Activated naive CD4-positive, alpha-beta T cell treated with anti-CD3 and anti-CD28 coated beads for 36 hours (primary cell): ENCODE measurements around the gene XPNPEP2. TPM values are rescaled to one million over a fixed set of nuclear protein-coding genes. Genes with fewer than 3 reads are reported as not detected.

Experiments used
- CTCF ChIA-PET: fragments of 350-600 bp; sonication (Branson Sonifier 250); formaldehyde crosslinking; loops from one replicate; lab custom pipeline; 2021; ENCODE audit warnings: antibody characterized with exemption; lab: Charles Lee
- DNase-seq: peaks from one replicate; pipeline ENCODE4 v3.0.0-alpha.2; 2020
- H3K27ac Mint-ChIP-seq: one replicate; pipeline ENCODE4 v1.8.0; 2021; ENCODE audit warnings: mild to moderate bottlenecking, mixed read lengths
- H3K27me3 Mint-ChIP-seq: one replicate; pipeline ENCODE4 v1.8.0; 2021; ENCODE audit warnings: low read depth, mixed read lengths
- H3K36me3 Mint-ChIP-seq: one replicate; pipeline ENCODE4 v1.8.0; 2021; ENCODE audit warnings: low read depth, mixed read lengths
- H3K4me1 Mint-ChIP-seq: one replicate; pipeline ENCODE4 v1.8.0; 2021; ENCODE audit warnings: low read depth, mixed read lengths
- H3K4me3 Mint-ChIP-seq: one replicate; pipeline ENCODE4 v1.8.0; 2021; ENCODE audit warnings: mild to moderate bottlenecking, moderate library complexity, mixed read lengths
- H3K9me3 Mint-ChIP-seq: one replicate; pipeline ENCODE4 v1.8.0; 2021; ENCODE audit warnings: mixed read lengths
- intact Hi-C: fragments of 100-400 bp; cut with micrococcal nuclease; formaldehyde crosslinking; loops from one replicate; pipeline ENCODE4 v1.15.1; 2023
- total RNA-seq, 2 experiments: library from RNA; stranded (reverse); gene quantifications; one replicate each; pipeline ENCODE4 v1.2.3, GENCODE V29; 2021

Gene XPNPEP2
- under 1 TPM; 0.21 to 0.27 TPM for total RNA-seq

GRCh38 chrX:129738466-129739308 is at the start of gene XPNPEP2:
TSS of gene XPNPEP2 (plus strand) at chrX:129738979. CDS start at chrX:129739214, 235 bp downstream.
- CTCF ChIA-PET: interaction anchor here (2.2 kb wide), 1 partner anchor 12 kb away, joined by 12 read pairs; no protein-coding TSS in a partner anchor
- Mint-ChIP-seq H3K36me3 (no peaks in the 10 kb centered on the region), H3K27ac (no peak within 1 kb of the TSS), H3K4me3 (no peak within 1 kb of the TSS), H3K27me3 (no peaks in the 10 kb centered on the region), H3K9me3 (no peaks in the 10 kb centered on the region), H3K4me1 (peaks cover 29% of the 10 kb centered on the region)
- intact Hi-C loops: no loop called here
- no peak for DNase-seq

DNA sequence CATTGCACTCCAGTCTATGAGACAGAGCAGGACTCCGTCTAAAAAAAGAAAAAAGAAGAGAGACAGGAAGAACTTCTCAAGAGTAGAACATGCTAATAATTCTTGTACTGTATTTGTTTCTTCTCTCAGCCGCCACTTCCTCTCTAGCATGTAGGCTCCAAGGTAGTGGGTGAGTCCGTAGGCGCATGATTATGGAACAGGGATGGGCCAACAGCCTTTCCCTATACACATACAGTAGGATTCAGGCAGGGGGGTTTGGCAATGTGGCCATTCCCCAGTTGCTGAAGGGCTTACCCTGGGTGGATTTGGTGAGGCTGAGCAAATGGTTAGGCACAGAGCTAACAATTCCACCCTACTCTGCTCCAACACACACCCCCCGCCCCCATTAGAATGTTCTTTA is 49.0 kb upstream of the XPNPEP2 start:
- H3K36me3 Mint-ChIP-seq: no peaks in the 10 kb centered on the region
- CTCF ChIA-PET: interaction anchor here (1.5 kb wide), 1 partner anchor 70 kb away, joined by 3 read pairs; no protein-coding TSS in a partner anchor
- H3K27me3 Mint-ChIP-seq: no peaks in the 10 kb centered on the region
- no peak overlapping the region for H3K27ac Mint-ChIP-seq
- H3K4me1 Mint-ChIP-seq: no peaks in the 10 kb centered on the region
- DNase-seq: no peak
- H3K4me3 Mint-ChIP-seq: no peak overlapping the region
- no peaks in the 10 kb centered on the region for H3K9me3 Mint-ChIP-seq
- intact Hi-C loops: no loop called here

- H3K4me1 Mint-ChIP-seq: no peaks in the 10 kb centered on the region
- H3K27me3 Mint-ChIP-seq: no peaks in the 10 kb centered on the region
- H3K9me3 Mint-ChIP-seq: no peaks in the 10 kb centered on the region
- H3K27ac Mint-ChIP-seq: no peak overlapping the region
- no peak overlapping the region for H3K4me3 Mint-ChIP-seq
- H3K36me3 Mint-ChIP-seq: no peaks in the 10 kb centered on the region
- DNase-seq: no peak
- CTCF ChIA-PET: no interaction called here
- intact Hi-C loops: no loop called here
These were observed 48.3 kb upstream of the XPNPEP2 start for GRCh38 chrX:129690435-129690834.

GRCh38 chrX:129693354-129693753 is 45.4 kb upstream of the XPNPEP2 start:
- no peak overlapping the region for H3K27ac Mint-ChIP-seq
- intact Hi-C loops: no loop called here
- no peaks in the 10 kb centered on the region for H3K9me3 Mint-ChIP-seq
- no peak for DNase-seq
- no peaks in the 10 kb centered on the region for H3K36me3 Mint-ChIP-seq
- no peaks in the 10 kb centered on the region for H3K4me1 Mint-ChIP-seq
- CTCF ChIA-PET: no interaction called here
- H3K4me3 Mint-ChIP-seq: no peak overlapping the region
- H3K27me3 Mint-ChIP-seq: no peaks in the 10 kb centered on the region

DNA sequence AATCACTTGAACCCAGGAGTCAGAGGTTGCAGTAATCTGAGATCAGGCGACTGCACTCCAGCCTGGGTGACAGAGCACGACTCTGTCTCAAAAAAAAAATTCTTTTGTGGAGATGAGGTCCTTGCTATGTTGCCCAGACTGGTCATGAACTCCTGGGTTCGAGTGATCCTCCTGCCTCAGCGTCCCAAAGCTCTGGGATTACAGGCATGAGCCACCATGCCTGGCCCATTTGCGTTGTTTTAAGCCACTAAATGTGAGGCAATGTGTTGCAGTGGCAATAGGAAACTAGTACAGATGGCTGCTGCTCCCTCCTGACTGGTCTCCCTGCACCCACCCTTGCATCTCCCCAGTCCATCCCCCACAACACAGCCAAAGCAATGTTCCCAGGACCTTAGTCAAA is 44.0 kb upstream of the XPNPEP2 start:
- DNase-seq: no peak
- Mint-ChIP-seq H3K9me3 (no peaks in the 10 kb centered on the region), H3K36me3 (no peaks in the 10 kb centered on the region), H3K27me3 (no peaks in the 10 kb centered on the region), H3K27ac (no peak overlapping the region), H3K4me1 (no peaks in the 10 kb centered on the region), H3K4me3 (no peak overlapping the region)
- CTCF ChIA-PET: interaction anchor here (1.0 kb wide), 1 partner anchor 28 kb away, joined by 3 read pairs; no protein-coding TSS in a partner anchor
- intact Hi-C loops: no loop called here

GRCh38 chrX:129695535-129695934 is 43.2 kb upstream of the XPNPEP2 start:
- CTCF ChIA-PET: interaction anchor here (1.0 kb wide), 1 partner anchor 27 kb away, joined by 3 read pairs; no protein-coding TSS in a partner anchor
- Mint-ChIP-seq H3K36me3 (no peaks in the 10 kb centered on the region), H3K27me3 (no peaks in the 10 kb centered on the region), H3K4me1 (no peaks in the 10 kb centered on the region), H3K4me3 (no peak overlapping the region), H3K27ac (no peak overlapping the region), H3K9me3 (no peaks in the 10 kb centered on the region)
- no peak for DNase-seq
- intact Hi-C loops: no loop called here

DNA sequence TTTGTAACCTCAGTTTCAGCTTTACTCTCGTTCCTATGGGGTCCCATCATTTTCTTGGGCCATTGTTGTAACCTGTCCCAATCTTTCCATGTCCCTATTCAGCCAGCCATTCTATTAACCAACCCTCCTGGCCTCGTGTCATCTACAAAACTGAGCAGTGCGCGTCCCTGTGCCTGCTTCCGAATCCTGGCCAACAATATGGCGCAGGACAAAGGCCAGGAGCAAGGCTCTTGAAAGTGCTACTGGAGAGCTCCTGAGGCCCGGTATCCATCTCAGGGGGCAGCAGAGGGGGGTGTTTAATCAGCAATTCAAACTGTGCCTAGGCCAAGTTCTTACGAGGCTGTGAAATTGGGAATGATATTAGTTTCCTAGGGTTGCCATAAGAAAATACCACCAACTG is 42.8 kb upstream of the XPNPEP2 start:
- no peaks in the 10 kb centered on the region for H3K27me3 Mint-ChIP-seq

GRCh38 chrX:129696463-129697155 is 42.2 kb upstream of the XPNPEP2 start:
- H3K36me3 Mint-ChIP-seq: no peaks in the 10 kb centered on the region
- CTCF ChIA-PET: no interaction called here
- H3K4me3 Mint-ChIP-seq: no peak overlapping the region
- intact Hi-C loops: no loop called here
- no peak overlapping the region for H3K27ac Mint-ChIP-seq
- H3K9me3 Mint-ChIP-seq: no peaks in the 10 kb centered on the region
- no peaks in the 10 kb centered on the region for H3K27me3 Mint-ChIP-seq
- no peaks in the 10 kb centered on the region for H3K4me1 Mint-ChIP-seq
- no peak for DNase-seq

More for the DNA sequence above, 42.8 kb upstream of the XPNPEP2 start:
- CTCF ChIA-PET: interaction anchor here (1.0 kb wide), 1 partner anchor 27 kb away, joined by 3 read pairs; no protein-coding TSS in a partner anchor
- no peaks in the 10 kb centered on the region for H3K9me3 Mint-ChIP-seq
- no peaks in the 10 kb centered on the region for H3K4me1 Mint-ChIP-seq
- H3K4me3 Mint-ChIP-seq: no peak overlapping the region
- DNase-seq: no peak
- no peaks in the 10 kb centered on the region for H3K36me3 Mint-ChIP-seq
- H3K27ac Mint-ChIP-seq: no peak overlapping the region
- intact Hi-C loops: no loop called here

DNA sequence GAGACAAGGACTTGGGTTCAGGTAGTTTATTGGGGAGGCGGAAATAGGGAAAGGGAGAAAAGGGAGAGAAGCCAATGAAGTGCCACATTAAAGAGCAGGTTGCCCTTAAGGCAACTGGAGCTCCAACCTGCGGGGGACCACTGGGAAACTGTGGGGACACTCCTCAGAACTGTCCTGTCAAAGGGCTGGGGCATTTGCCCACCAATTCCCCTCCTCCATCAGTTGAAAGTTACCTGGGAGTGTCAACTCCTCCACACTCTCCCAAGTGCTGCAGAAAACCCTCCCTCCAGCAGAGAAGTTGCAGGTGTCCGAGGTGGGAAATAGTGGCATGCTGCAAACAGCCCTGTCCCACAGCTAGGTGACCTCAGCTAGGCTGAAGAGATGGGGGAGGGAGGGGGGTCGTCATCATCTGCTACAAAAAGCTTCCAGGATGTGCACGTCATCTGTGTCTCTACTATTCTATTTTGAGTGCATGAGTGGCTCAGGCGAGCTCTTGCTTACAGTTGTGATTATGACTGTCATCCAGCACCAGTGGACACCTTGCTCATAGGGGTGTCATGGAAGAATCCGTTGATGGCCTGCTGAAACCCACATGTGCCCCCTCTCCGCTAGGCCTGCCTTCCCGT is 41.5 kb upstream of the XPNPEP2 start:
- CTCF ChIA-PET: no interaction called here
- no peak for DNase-seq
- Mint-ChIP-seq H3K4me1 (no peaks in the 10 kb centered on the region), H3K4me3 (no peak overlapping the region), H3K27ac (no peak overlapping the region), H3K9me3 (no peaks in the 10 kb centered on the region), H3K36me3 (no peaks in the 10 kb centered on the region), H3K27me3 (no peaks in the 10 kb centered on the region)
- intact Hi-C loops: no loop called here

DNA sequence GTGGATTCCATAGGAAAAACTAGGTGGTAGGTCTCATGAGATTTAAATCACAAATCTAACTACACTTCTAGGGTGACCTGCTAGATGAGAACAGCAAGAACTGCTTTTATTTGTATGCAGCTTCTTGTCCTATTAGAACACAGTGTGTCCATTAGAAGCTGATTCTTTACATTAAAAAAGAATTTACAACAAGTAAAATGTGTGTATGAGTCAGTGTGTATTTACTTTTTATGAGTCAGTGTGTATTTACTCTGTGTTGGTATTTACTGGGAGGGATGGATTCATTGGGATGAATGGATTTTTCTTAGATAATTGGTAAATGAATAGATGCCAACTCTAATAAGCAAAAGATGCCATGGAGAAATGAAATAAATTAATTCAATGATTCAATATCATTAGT is 40.6 kb upstream of the XPNPEP2 start:
- Mint-ChIP-seq H3K27me3 (no peaks in the 10 kb centered on the region), H3K4me3 (no peak overlapping the region), H3K27ac (no peak overlapping the region), H3K36me3 (no peaks in the 10 kb centered on the region), H3K4me1 (no peaks in the 10 kb centered on the region), H3K9me3 (no peaks in the 10 kb centered on the region)
- intact Hi-C loops: no loop called here
- no peak for DNase-seq
- CTCF ChIA-PET: no interaction called here

DNA sequence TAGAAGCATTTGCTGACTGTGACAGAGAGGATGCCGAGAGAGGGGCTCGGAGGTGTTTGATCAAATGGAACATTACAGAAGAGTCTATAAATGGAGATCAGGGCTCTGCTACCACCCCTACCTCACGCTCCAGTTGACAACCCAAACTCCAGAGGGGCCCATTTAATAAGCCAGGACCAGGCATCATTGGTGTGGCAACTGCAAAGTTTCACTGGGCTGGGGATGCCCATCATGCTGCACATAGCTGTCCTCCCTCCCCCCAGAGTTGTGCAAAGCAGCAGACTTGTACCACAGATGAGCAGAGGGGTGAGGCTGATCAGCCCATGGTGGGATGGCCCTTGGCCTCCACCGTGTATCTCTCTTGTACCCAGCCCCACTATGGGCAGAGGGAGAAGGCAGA is 38.2 kb upstream of the XPNPEP2 start:
- DNase-seq: no peak
- no peaks in the 10 kb centered on the region for H3K9me3 Mint-ChIP-seq
- H3K27me3 Mint-ChIP-seq: no peaks in the 10 kb centered on the region
- CTCF ChIA-PET: no interaction called here
- no peak overlapping the region for H3K27ac Mint-ChIP-seq
- no peaks in the 10 kb centered on the region for H3K4me1 Mint-ChIP-seq
- H3K4me3 Mint-ChIP-seq: no peak overlapping the region
- intact Hi-C loops: no loop called here
- H3K36me3 Mint-ChIP-seq: no peaks in the 10 kb centered on the region

GRCh38 chrX:129701624-129702069 is 37.1 kb upstream of the XPNPEP2 start:
- CTCF ChIA-PET: no interaction called here
- no peaks in the 10 kb centered on the region for H3K36me3 Mint-ChIP-seq

More at GRCh38 chrX:129701624-129702069, 37.1 kb upstream of the XPNPEP2 start:
- intact Hi-C loops: no loop called here
- Mint-ChIP-seq H3K4me3 (no peak overlapping the region), H3K9me3 (no peaks in the 10 kb centered on the region), H3K27me3 (no peaks in the 10 kb centered on the region), H3K27ac (no peak overlapping the region), H3K4me1 (no peaks in the 10 kb centered on the region)
- DNase-seq: no peak
